ENCODE measurements around the gene OBI1.

The OBI1 gene

GRCh38 chr13:78620936-78621470 lies 38.0 kb downstream of the OBI1 start:
- H3K4me3 ChIP-seq (ENCODE audit: low read depth, low read length) = no peak overlapping the region
- no peak for TF ChIP-seq CTCF (IDR thresholded peaks at IDR 0.05; ENCODE audit: borderline replicate concordance, insufficient read depth, low read depth, low read length)

GRCh38 chr13:78618411-78618810 lies 40.5 kb downstream of the OBI1 start:
- no peak for TF ChIP-seq CTCF (IDR thresholded peaks at IDR 0.05; ENCODE audit: borderline replicate concordance, insufficient read depth, low read depth, low read length)
- no peak overlapping the region for H3K4me3 ChIP-seq (ENCODE audit: low read depth, low read length)

GRCh38 chr13:78611040-78611439 lies 47.9 kb downstream of the OBI1 start:
- no peak overlapping the region for H3K4me3 ChIP-seq (ENCODE audit: low read depth, low read length)
- no peak for TF ChIP-seq CTCF (IDR thresholded peaks at IDR 0.05; ENCODE audit: borderline replicate concordance, insufficient read depth, low read depth, low read length)

- H3K4me3 ChIP-seq (ENCODE audit: low read depth, low read length) = no peak overlapping the region
- TF ChIP-seq CTCF (IDR thresholded peaks at IDR 0.05; ENCODE audit: borderline replicate concordance, insufficient read depth, low read depth, low read length) = no peak
These were observed 48.5 kb downstream of the OBI1 start for GRCh38 chr13:78610381-78610883.

- TF ChIP-seq CTCF (IDR thresholded peaks at IDR 0.05; ENCODE audit: borderline replicate concordance, insufficient read depth, low read depth, low read length) = no peak
- H3K4me3 ChIP-seq (ENCODE audit: low read depth, low read length) = peak overlapping the region; percentile 10
These were observed 49.3 kb downstream of the OBI1 start for GRCh38 chr13:78609464-78610205.

- peak overlapping the region; percentile 34 for H3K4me3 ChIP-seq (ENCODE audit: low read depth, low read length)
- TF ChIP-seq CTCF (IDR thresholded peaks at IDR 0.05; ENCODE audit: borderline replicate concordance, insufficient read depth, low read depth, low read length) = no peak
These were observed 50.1 kb downstream of the OBI1 start for GRCh38 chr13:78608688-78609463.
